SKM-1 (cell line): ENCODE data around the gene KLHL17.
"Not testable (repeated sequence)": the region's sequence is repeated elsewhere in the genome, so short reads cannot be mapped to it uniquely, and the experiment has no call there.

Experiments
- DNase-seq: peaks from one replicate; lab custom pipeline; 2025; ENCODE audit not compliant: unreplicated experiment; lab: John Stamatoyannopoulos, UW

The KLHL17 gene

DNA sequence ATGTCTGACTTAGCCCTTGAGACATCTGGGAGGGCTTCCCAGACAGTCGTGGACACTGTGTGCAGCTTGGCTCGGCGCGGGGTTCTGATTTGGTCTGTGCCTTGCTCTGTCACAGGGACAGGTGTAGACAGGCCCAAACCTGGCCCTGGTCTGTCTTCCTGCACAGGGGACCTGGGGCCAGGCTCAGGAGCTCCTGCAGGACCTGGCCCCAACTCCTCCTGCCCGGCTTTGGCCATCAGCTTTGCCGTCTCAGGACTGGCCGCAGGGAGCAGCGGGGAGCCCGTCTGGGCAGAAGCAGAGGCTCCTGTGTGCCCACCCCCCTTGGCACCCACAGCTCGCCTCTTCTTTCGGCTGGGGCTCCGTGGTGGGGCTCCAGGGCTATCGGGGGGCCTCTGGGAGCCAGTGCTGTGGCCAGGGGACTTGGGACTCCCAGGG lies 19.8 kb downstream of the KLHL17 start:
- no peak for DNase-seq

- no peak for DNase-seq
Observed at GRCh38 chr1:980602-981395, 20.4 kb downstream of the KLHL17 start.

DNA sequence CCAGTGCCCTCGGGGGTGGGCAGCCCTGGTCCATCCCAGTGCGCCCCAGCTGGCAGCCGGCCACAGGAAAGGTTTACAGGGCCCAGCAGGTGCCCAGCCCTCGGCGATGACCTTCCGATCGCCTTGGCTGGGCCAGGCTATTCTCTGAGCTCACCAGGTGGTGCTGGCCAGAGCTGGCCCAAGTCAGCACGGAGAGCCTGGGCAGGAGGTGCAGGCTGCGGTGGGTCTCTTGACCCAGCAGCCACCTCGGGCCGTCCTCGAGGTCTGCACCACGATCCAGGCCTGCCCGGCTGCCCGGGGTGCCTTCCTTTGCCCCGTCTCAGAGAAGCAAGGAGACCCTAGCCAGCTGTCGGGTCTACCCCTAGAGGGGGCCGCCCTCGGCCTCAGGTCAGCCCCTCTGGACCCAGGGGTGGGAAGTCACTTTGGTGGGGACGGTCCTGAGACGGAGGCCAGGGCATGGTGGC lies 21.1 kb downstream of the KLHL17 start:
- no peak for DNase-seq

GRCh38 chr1:981955-982558 lies 21.7 kb downstream of the KLHL17 start, which contains the start of gene PERM1:
Gene PERM1, minus strand, starts transcription at chr1:982093. Its CDS starts 1,064 bp downstream, at chr1:981029.
- DNase-seq, result no peak

GRCh38 chr1:982765-983436 lies 22.5 kb downstream of the KLHL17 start:
- no peak for DNase-seq

GRCh38 chr1:983798-984475 lies 23.6 kb downstream of the KLHL17 start:
- no peak for DNase-seq

- DNase-seq, result no peak
Observed at GRCh38 chr1:984476-984814, 24.1 kb downstream of the KLHL17 start.

- no peak for DNase-seq
Observed at GRCh38 chr1:985126-985525, 24.7 kb downstream of the KLHL17 start.

DNA sequence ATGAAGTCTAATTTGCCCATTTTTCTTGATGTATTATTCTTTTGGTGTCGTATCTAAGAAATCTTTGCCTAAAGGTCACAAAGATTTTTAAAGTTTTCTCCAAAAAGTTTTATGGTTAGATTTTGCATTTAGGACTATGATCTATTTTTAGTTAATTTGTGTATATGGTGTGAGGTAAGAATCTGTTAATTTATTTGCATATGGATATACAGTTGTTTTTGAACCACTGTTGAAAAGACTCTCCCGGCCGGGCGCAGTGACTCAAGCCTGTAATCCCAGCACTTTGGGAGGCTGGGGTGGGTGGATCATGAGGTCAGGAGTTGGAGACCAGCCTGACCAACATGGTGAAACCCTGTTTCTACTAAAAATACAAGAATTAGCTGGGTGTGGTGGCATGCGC lies 27.7 kb downstream of the KLHL17 start:
- not testable (repeated sequence) for DNase-seq

DNA sequence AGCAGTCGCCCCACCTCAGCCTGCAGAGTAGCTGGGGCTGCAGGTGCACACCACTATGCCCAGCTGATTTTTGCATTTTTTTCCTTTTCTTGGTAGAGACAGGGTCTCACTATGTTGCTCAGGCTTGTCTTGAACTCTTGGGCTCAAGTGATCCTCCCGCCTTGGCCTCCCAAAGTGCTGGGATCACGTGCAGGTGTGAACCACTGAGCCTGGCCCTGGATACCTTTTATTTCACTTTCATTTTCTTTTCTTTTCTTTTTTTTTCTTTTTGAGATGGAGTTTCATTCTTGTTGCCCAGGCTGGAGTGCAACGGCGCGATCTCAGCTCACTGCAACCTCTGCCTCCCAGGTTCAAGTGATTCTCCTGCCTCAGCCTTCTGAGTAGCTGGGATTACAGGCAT lies 30.9 kb downstream of the KLHL17 start:
- DNase-seq, result not testable (repeated sequence)

DNA sequence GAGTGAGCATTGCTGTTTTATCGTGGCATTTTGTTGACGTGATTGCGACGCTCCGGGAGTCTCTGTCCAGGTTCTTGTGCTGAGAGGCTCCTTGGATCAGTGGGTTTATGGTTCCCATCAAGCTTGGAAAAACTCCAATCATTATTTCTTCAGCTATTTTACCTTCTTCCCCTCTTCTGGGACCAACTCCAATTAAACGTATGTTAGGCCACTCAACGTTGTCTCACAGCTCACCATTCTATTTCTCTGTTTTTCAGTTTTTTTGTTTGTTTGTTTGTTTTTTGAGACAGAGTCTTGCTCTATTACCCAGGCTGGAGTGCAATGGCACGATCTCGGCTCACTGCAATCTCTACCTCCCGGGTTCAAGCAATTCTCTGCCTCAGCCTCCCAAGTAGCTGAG lies 31.5 kb downstream of the KLHL17 start:
- no peak for DNase-seq

GRCh38 chr1:992362-992761 lies 32.0 kb downstream of the KLHL17 start:
- no peak for DNase-seq

GRCh38 chr1:993379-993995 lies 33.1 kb downstream of the KLHL17 start:
- DNase-seq, result no peak

DNA sequence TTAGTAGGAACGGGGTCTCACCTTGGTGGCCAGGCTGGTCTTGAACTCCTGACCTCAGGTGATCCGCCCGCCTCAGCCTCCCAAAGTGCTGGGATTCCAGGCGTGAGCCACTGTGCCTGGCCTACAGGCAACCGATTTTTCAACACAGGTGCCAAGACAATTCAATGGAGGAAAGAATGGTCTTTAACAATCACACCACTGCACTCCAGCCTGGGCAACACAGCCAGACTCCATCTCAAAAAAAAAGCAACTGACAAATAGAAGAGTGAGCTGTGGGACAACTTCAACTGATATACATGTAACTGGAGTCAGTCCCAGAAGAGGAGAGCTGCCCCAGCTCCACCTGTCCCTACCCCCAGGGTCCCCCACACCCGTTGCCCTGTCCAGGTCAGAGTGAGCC lies 34.2 kb downstream of the KLHL17 start:
- DNase-seq, result not testable (repeated sequence)

DNA sequence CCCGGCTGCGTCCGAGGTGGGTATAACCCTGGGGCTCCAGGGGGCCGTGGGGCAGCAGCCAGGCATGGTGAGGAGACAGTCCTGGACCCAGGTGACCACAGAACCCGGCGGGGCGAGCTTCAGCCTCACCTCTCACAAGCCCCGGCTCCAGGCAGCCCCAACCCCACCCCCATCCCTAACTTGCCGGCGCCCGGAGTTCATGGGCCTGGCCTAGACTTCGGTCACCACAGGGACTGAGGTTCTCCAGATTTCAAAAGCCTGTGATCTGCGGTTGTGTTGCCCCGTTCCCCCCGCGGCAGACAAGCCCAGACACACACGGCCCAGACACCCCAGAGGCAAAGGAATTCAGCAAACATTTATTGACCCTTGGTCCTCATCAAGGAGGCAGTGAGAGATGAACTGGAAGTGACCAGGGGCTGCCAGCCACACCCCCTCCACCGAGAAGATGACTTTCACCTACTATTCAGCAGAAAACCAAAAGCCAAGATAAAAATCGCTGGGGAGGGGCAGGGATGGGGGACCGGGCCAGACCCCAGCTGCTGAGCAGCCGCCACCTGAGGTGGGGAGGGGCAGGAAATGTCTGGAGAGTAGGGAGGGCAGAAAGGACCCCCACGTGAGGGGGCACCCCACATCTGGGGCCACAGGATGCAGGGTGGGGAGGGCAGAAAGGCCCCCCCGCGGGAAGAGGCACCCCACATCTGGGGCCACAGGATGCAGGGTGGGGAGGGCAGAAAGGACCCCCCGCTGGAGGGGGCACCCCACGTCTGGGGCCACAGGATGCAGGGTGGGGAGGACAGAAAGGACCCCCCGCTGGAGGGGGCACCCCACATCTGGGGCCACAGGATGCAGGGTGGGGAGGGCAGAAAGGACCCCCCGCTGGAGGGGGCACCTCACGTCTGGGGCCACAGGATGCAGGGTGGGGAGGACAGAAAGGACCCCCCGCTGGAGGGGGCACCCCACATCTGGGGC lies 35.6 kb downstream of the KLHL17 start:
- no peak for DNase-seq

- DNase-seq, result no peak
Observed at GRCh38 chr1:996851-997712, 36.7 kb downstream of the KLHL17 start.

- DNase-seq, result no peak
Observed at GRCh38 chr1:997713-997992, 37.3 kb downstream of the KLHL17 start.

DNA sequence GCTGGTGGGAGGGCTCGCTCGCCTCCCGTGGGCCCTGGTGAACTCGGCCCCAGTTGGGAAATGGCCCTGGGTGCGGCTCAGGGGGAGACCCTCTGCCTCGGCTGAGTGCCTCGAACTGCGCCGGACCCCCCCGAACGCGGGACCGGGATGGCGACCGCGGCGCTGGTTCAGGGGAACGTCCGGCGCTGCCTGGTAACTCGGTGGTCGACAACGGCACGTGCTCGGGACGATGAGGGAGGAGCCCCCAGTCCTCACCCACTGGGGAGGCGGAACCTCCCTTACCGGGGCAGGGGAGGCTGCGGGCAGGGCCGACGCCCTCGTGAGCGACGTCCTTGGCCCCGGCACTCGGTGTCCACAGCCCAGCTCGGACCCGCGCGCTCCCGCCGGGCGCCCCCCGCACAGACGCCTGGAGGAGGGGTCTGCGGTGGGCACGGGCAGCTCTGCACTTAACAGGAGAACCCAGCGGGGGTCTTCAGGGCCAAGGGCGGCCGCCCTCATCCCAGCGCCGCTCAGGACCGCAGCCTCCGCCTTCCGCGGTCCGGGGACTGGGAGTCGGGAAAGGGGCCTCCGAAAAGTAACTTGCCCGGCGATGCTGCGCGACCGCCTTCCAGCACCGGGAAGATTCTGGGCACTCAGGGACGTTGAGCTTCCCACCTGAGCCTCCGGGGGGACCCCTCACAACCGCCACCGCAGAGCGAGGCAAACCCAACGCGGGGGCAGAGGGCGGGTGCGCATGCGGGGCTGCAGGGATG lies 37.8 kb downstream of the KLHL17 start:
- no peak for DNase-seq

GRCh38 chr1:998745-998994 lies 38.3 kb downstream of the KLHL17 start:
- DNase-seq, result no peak
